GM23338 (cell line): ENCODE results near the gene KIRREL3.

Source experiments
- CREB1 ChIP-seq: fragments of 250-450 bp; sonication (Bioruptor Pico); IDR thresholded peaks from 2 replicates; pipeline ENCODE4 v1.5.0; 2020; ENCODE audit warnings: low read depth, mild to moderate bottlenecking, moderate library complexity
- CTCF ChIP-seq, 2 experiments: fragments of 200-600 bp in 1 of 2; sonication (generic) in 1 of 2; conservative IDR thresholded peaks; 2 replicates each; pipeline versions ENCODE4 v1.5.1 to v1.6.1; 2016 to 2017; ENCODE audit warnings: antibody characterized with exemption in 2 of 2, low read depth in 2 of 2, mild to moderate bottlenecking in 2 of 2, moderate library complexity in 1 of 2
- EZH2 ChIP-seq: fragments of 200-600 bp; sonication (generic); IDR thresholded peaks from one replicate; pipeline ENCODE4 v1.8.0; 2017; ENCODE audit warnings: antibody characterized with exemption, mild to moderate bottlenecking, low read depth; ENCODE audit not compliant: unreplicated experiment
- EZH2phosphoT487 ChIP-seq: fragments of 200-600 bp; sonication (generic); IDR thresholded peaks from one replicate; pipeline ENCODE4 v1.8.1; 2018; ENCODE audit warnings: antibody characterized with exemption; ENCODE audit not compliant: unreplicated experiment
- JUNB ChIP-seq: IDR thresholded peaks from one replicate; pipeline ENCODE4 v1.6.1; 2016; ENCODE audit warnings: antibody characterized with exemption; ENCODE audit not compliant: unreplicated experiment
- NANOG ChIP-seq: IDR thresholded peaks from 2 replicates; pipeline ENCODE4 v1.6.1; 2016; ENCODE audit warnings: antibody characterized with exemption, borderline replicate concordance
- POLR2AphosphoS5 ChIP-seq: IDR thresholded peaks from 2 replicates; pipeline ENCODE4 v1.6.1; 2016; ENCODE audit warnings: antibody characterized with exemption, low read depth
- REST ChIP-seq: IDR thresholded peaks from one replicate; pipeline ENCODE4 v1.6.1; 2018; ENCODE audit warnings: antibody characterized with exemption; ENCODE audit not compliant: unreplicated experiment
- STAT1 ChIP-seq: IDR thresholded peaks from one replicate; pipeline ENCODE4 v1.6.1; 2016; ENCODE audit warnings: antibody characterized with exemption; ENCODE audit not compliant: unreplicated experiment
- ZNF462 ChIP-seq: fragments of 250-450 bp; sonication (Bioruptor Pico); IDR thresholded peaks from 2 replicates; pipeline ENCODE4 v1.5.0; 2020; ENCODE audit warnings: mild to moderate bottlenecking, moderate library complexity

GRCh38 chr11:126594921-126595367 is 405.6 kb downstream of the KIRREL3 start:
- TF ChIP-seq POLR2AphosphoS5, result no peak
- TF ChIP-seq CTCF (conservative IDR thresholded peaks at IDR 0.05; ENCODE audit: low read depth in 2 of 2), result no peak
- no peak for TF ChIP-seq REST
- no peak for TF ChIP-seq CREB1 (CRISPR knock-in tag)
- no peak for TF ChIP-seq EZH2phosphoT487
- no peak for TF ChIP-seq EZH2
- no peak for TF ChIP-seq JUNB
- TF ChIP-seq NANOG, result no peak
- TF ChIP-seq ZNF462 (CRISPR knock-in tag), result no peak
- no peak for TF ChIP-seq STAT1
